Thoracic aorta (tissue), 2 donors: ENCODE measurements around the gene CTXN1. TPM values are rescaled to one million over a fixed set of nuclear protein-coding genes. Genes with fewer than 3 reads are reported as not detected.

ENCODE experiments used
- ATAC-seq: fragments of 150-250 bp; one replicate; pipeline ENCODE4 v1.8.0; 2017; ENCODE audit warnings: low read depth; ENCODE audit not compliant: insufficient number of reproducible peaks, low FRiP score
- DNase-seq: peaks from one replicate; pipeline ENCODE4 v3.0.0-alpha.2; 2020; ENCODE audit warnings: low spot score
- H3K27ac ChIP-seq, 2 donors: fragments of 200-600 bp; sonication (generic); 1 replicate in 1 of 2; 2 replicates in 1 of 2; pipeline ENCODE4 v1.5.1; 2016; ENCODE audit warnings: mild to moderate bottlenecking in 2 of 2, moderate library complexity in 2 of 2
- H3K27me3 ChIP-seq: fragments of 200-600 bp; sonication (generic); replicated peaks from 2 replicates; pipeline ENCODE4 v1.6.0; 2016; ENCODE audit warnings: mild to moderate bottlenecking; ENCODE audit not compliant: insufficient read depth
- H3K36me3 ChIP-seq: fragments of 200-600 bp; sonication (generic); one replicate; pipeline ENCODE4 v1.5.1; 2016
- H3K4me1 ChIP-seq, 2 donors: fragments of 200-600 bp; sonication (generic); 1 replicate in 1 of 2; 2 replicates in 1 of 2; pipeline versions ENCODE4 v1.5.1 to v1.6.0; 2016; ENCODE audit warnings: low read depth in 2 of 2, mild to moderate bottlenecking in 1 of 2; ENCODE audit not compliant: control insufficient read depth in 1 of 2
- H3K4me3 ChIP-seq: fragments of 200-600 bp; sonication (generic); 2 replicates; pipeline ENCODE4 v1.5.1; 2016; ENCODE audit warnings: mild to moderate bottlenecking
- H3K9me3 ChIP-seq: fragments of 200-600 bp; sonication (generic); 2 replicates; pipeline ENCODE4 v1.5.1; 2016
- CTCF ChIP-seq: fragments of 200-600 bp; sonication (generic); IDR thresholded peaks from one replicate; pipeline ENCODE4 v1.5.1; 2019; ENCODE audit warnings: antibody characterized with exemption
- total RNA-seq, 2 donors: library from RNA; depleted of rRNA; stranded (reverse); fragments of >200 nt; gene quantifications; one replicate each; pipeline versions ENCODE4 v1.1.0 to v1.2.3, GENCODE V29; 2016

The CTXN1 gene
- under 1 TPM in 1 of 2 donors, not detected in 1; 0.54 TPM for total RNA-seq

GRCh38 chr19:7926021-7926726 lies at the start of gene CTXN1:
Gene CTXN1, minus strand, starts transcription at chr19:7926135. Its CDS starts 597 bp downstream, at chr19:7925538.
- H3K27ac ChIP-seq = no peak within 1 kb of the TSS
- no peak for TF ChIP-seq CTCF
- DNase-seq = no peak

GRCh38 chr19:7975037-7975436 lies 49.1 kb upstream of the CTXN1 start:
- Histone ChIP-seq H3K36me3 (peaks cover 24% of the 10 kb centered on the region), H3K4me1 (peaks cover 0 to 17% of the 10 kb centered on the region in 2 donors), H3K27ac (no peak overlapping the region), H3K9me3 (no peaks in the 10 kb centered on the region), H3K4me3 (no peak overlapping the region), H3K27me3 (no peaks in the 10 kb centered on the region)
- DNase-seq (no peak), ATAC-seq (no peak)
- TF ChIP-seq CTCF = no peak

More at GRCh38 chr19:7926021-7926726, at the start of gene CTXN1:
- ATAC-seq = no peak
- Histone ChIP-seq H3K9me3 (no peaks in the 10 kb centered on the region), H3K27me3 (no peaks in the 10 kb centered on the region), H3K4me3 (peak within 1 kb of the TSS; percentile 64), H3K4me1 (peaks cover 49 to 70% of the 10 kb centered on the region in 2 donors), H3K36me3 (peaks cover 19% of the 10 kb centered on the region)

- Histone ChIP-seq H3K9me3 (no peaks in the 10 kb centered on the region), H3K4me3 (no peak overlapping the region), H3K36me3 (peaks cover 17% of the 10 kb centered on the region), H3K27me3 (no peaks in the 10 kb centered on the region), H3K4me1 (peaks cover 0 to 17% of the 10 kb centered on the region in 2 donors), H3K27ac (no peak overlapping the region)
- DNase-seq (no peak), ATAC-seq (no peak)
- TF ChIP-seq CTCF = no peak
These were observed 47.9 kb upstream of the CTXN1 start for GRCh38 chr19:7973883-7974282.

GRCh38 chr19:7971553-7972520 lies 45.9 kb upstream of the CTXN1 start:
- no peak for ATAC-seq
- Histone ChIP-seq H3K27ac (no peak overlapping the region), H3K36me3 (peaks cover 25% of the 10 kb centered on the region), H3K9me3 (no peaks in the 10 kb centered on the region), H3K27me3 (no peaks in the 10 kb centered on the region), H3K4me1 (peaks cover 0 to 17% of the 10 kb centered on the region in 2 donors), H3K4me3 (no peak overlapping the region)
- TF ChIP-seq CTCF = no peak
- no peak for DNase-seq
